Activated CD8-positive, alpha-beta memory T cell treated with anti-CD3 and anti-CD28 coated beads for 36 hours (primary cell): ENCODE results near the gene INSYN2A. TPM values are rescaled to one million over a fixed set of nuclear protein-coding genes. Genes with fewer than 3 reads are reported as not detected.

Source experiments
- CTCF ChIA-PET: fragments of 350-600 bp; sonication (Branson Sonifier 250); formaldehyde crosslinking; loops from one replicate; lab custom pipeline; 2021; ENCODE audit warnings: antibody characterized with exemption; lab: Charles Lee
- POLR2A ChIA-PET: fragments of 350-600 bp; sonication (Branson Sonifier 250); formaldehyde crosslinking; loops from one replicate; lab custom pipeline; 2021; ENCODE audit warnings: antibody characterized with exemption; lab: Charles Lee
- total RNA-seq, 2 experiments: library from RNA; stranded (reverse); gene quantifications; one replicate each; pipeline ENCODE4 v1.2.3, GENCODE V29; 2021

INSYN2A gene
- not detected for total RNA-seq

GRCh38 chr10:127196282-127197153 is at the start of gene INSYN2A:
Gene INSYN2A (minus strand): TSS chr10:127196591. CDS start chr10:127176395, 20,196 bp downstream.
- ChIA-PET POLR2A (no interaction called here), CTCF (no interaction called here)

GRCh38 chr10:127245456-127245855 is 49.1 kb upstream of the INSYN2A start:
- ChIA-PET POLR2A (no interaction called here), CTCF (no interaction called here)

- ChIA-PET POLR2A (no interaction called here), CTCF (no interaction called here)
Measured at GRCh38 chr10:127243490-127244272, 47.3 kb upstream of the INSYN2A start.

- ChIA-PET POLR2A (no interaction called here), CTCF (no interaction called here)
Measured at GRCh38 chr10:127242914-127243313, 46.5 kb upstream of the INSYN2A start.

GRCh38 chr10:127236266-127236665 is 39.9 kb upstream of the INSYN2A start:
- CTCF ChIA-PET, result no interaction called here

GRCh38 chr10:127234306-127234800 is 38.0 kb upstream of the INSYN2A start:
- CTCF ChIA-PET, result no interaction called here
- POLR2A ChIA-PET, result no interaction called here

More at GRCh38 chr10:127236266-127236665, 39.9 kb upstream of the INSYN2A start:
- POLR2A ChIA-PET, result no interaction called here

- POLR2A ChIA-PET, result no interaction called here
- CTCF ChIA-PET, result no interaction called here
Measured at GRCh38 chr10:127228195-127228787, 31.9 kb upstream of the INSYN2A start.

- CTCF ChIA-PET, result no interaction called here
Measured at GRCh38 chr10:127227663-127228062, 31.3 kb upstream of the INSYN2A start.

GRCh38 chr10:127227027-127227426 is 30.6 kb upstream of the INSYN2A start:
- CTCF ChIA-PET, result no interaction called here
- POLR2A ChIA-PET, result no interaction called here

More at GRCh38 chr10:127227663-127228062, 31.3 kb upstream of the INSYN2A start:
- POLR2A ChIA-PET, result no interaction called here

GRCh38 chr10:127221281-127221680 is 24.9 kb upstream of the INSYN2A start:
- POLR2A ChIA-PET, result no interaction called here
- CTCF ChIA-PET, result no interaction called here

- POLR2A ChIA-PET, result no interaction called here
- CTCF ChIA-PET, result no interaction called here
Measured at GRCh38 chr10:127218658-127219057, 22.3 kb upstream of the INSYN2A start.

GRCh38 chr10:127216786-127217185 is 20.4 kb upstream of the INSYN2A start:
- POLR2A ChIA-PET, result no interaction called here
- CTCF ChIA-PET, result no interaction called here

- ChIA-PET CTCF (no interaction called here), POLR2A (no interaction called here)
Measured at GRCh38 chr10:127216274-127216673, 19.9 kb upstream of the INSYN2A start.

GRCh38 chr10:127215866-127216265 is 19.5 kb upstream of the INSYN2A start:
- ChIA-PET CTCF (no interaction called here), POLR2A (no interaction called here)

- CTCF ChIA-PET, result no interaction called here
- POLR2A ChIA-PET, result no interaction called here
Measured at GRCh38 chr10:127210936-127211466, 14.6 kb upstream of the INSYN2A start.

- ChIA-PET POLR2A (no interaction called here), CTCF (no interaction called here)
Measured at GRCh38 chr10:127207081-127207480, 10.7 kb upstream of the INSYN2A start.

GRCh38 chr10:127203067-127203466 is 6.7 kb upstream of the INSYN2A start:
- ChIA-PET CTCF (no interaction called here), POLR2A (no interaction called here)

- ChIA-PET CTCF (no interaction called here), POLR2A (no interaction called here)
Measured at GRCh38 chr10:127200646-127201045, 4.3 kb upstream of the INSYN2A start.

GRCh38 chr10:127198721-127199120 is 2.3 kb upstream of the INSYN2A start:
- ChIA-PET POLR2A (no interaction called here), CTCF (no interaction called here)

- ChIA-PET CTCF (no interaction called here), POLR2A (no interaction called here)
Measured at GRCh38 chr10:127198307-127198706, 1.9 kb upstream of the INSYN2A start.
